Omental fat pad (tissue), 4 donors: Measurements from ENCODE around the gene ITGB3. TPM values are rescaled to one million over a fixed set of nuclear protein-coding genes. Genes with fewer than 3 reads are reported as not detected.
A peak's percentile ranks its signal among the peaks of the same experiment; 100 is the strongest.

Experiments
- ATAC-seq: fragments of 150-250 bp; one replicate; pipeline ENCODE4 v1.9.1; 2016; ENCODE audit warnings: mild to moderate bottlenecking, moderate library complexity; ENCODE audit not compliant: low FRiP score
- DNase-seq: peaks from one replicate; pipeline ENCODE4 v3.0.0-alpha.2; 2019; ENCODE audit warnings: low spot score
- CTCF ChIP-seq, 3 donors: fragments of 450-650 bp; IDR thresholded peaks; one replicate each; pipeline ENCODE4 v1.5.1; 2016 to 2017; ENCODE audit warnings: antibody characterized with exemption in 3 of 3, mild to moderate bottlenecking in 3 of 3, moderate library complexity in 2 of 3
- total RNA-seq, 4 donors: library from RNA; depleted of rRNA; stranded (reverse); fragments of >200 nt; gene quantifications; one replicate each; pipeline ENCODE4 v1.1.0, GENCODE V29; 2016

The ITGB3 gene
- total RNA-seq, 4 donors from 2014 or later, result 12.1 to 72.9 (median 17.5) TPM

- DNase-seq (no peak), ATAC-seq (no peak)
- TF ChIP-seq CTCF (IDR thresholded peaks at IDR 0.05), result no peak
These were observed 57.8 kb downstream of the ITGB3 start for GRCh38 chr17:47311420-47311819.

GRCh38 chr17:47315451-47316266 is 62.0 kb downstream of the ITGB3 start:
- TF ChIP-seq CTCF (IDR thresholded peaks at IDR 0.05), result no peak
- DNase-seq, result no peak
- ATAC-seq, result peak; percentile 45

GRCh38 chr17:47316311-47316710 is 62.7 kb downstream of the ITGB3 start:
- ATAC-seq (peak; percentile 53), DNase-seq (no peak)
- no peak for TF ChIP-seq CTCF (IDR thresholded peaks at IDR 0.05)

GRCh38 chr17:47317119-47317518 is 63.5 kb downstream of the ITGB3 start:
- DNase-seq, result no peak
- ATAC-seq, result peak; percentile 34
- TF ChIP-seq CTCF (IDR thresholded peaks at IDR 0.05), result no peak

GRCh38 chr17:47318197-47318918 is 64.7 kb downstream of the ITGB3 start:
- no peak for ATAC-seq
- no peak for TF ChIP-seq CTCF (IDR thresholded peaks at IDR 0.05)
- DNase-seq, result no peak

GRCh38 chr17:47320879-47321502 is 67.4 kb downstream of the ITGB3 start:
- ATAC-seq (no peak), DNase-seq (no peak)
- no peak for TF ChIP-seq CTCF (IDR thresholded peaks at IDR 0.05)
